RPMI8226 (cell line): ENCODE data around the gene AKAP11.

Source experiments
- DNase-seq: peaks from one replicate; pipeline ENCODE4 v3.0.0-alpha.2; 2015

The AKAP11 gene

GRCh38 chr13:42348576-42348975, 76.6 kb downstream of the AKAP11 start:
- DNase-seq: no peak

- DNase-seq: no peak
Observed at GRCh38 chr13:42350141-42350540, 78.2 kb downstream of the AKAP11 start.

- peak; percentile 54 for DNase-seq
Observed at GRCh38 chr13:42354241-42355091, 82.5 kb downstream of the AKAP11 start.

- peak; percentile 25 for DNase-seq
Observed at GRCh38 chr13:42355092-42355485, 83.1 kb downstream of the AKAP11 start.

- DNase-seq: no peak
Observed at GRCh38 chr13:42355491-42356183, 83.7 kb downstream of the AKAP11 start.

DNA sequence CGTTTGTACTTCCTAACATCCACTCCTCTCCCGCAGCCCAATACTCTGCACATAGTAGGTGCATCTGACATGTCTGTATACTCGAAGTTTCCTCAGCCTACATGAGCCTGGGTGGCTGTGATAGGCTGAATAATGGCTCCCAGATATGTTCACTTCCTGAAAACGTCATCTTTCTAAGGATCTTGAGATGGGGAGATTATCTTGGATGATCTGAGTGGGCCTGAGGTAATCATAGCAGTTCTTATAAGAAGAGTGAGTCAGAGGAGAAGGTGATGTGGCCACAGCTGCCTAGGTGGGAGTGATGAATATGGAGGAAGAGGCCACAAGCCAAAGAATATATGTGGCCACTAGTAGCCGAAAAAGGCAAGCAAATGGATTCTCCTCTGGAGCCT, 84.2 kb downstream of the AKAP11 start:
- DNase-seq: no peak

DNA sequence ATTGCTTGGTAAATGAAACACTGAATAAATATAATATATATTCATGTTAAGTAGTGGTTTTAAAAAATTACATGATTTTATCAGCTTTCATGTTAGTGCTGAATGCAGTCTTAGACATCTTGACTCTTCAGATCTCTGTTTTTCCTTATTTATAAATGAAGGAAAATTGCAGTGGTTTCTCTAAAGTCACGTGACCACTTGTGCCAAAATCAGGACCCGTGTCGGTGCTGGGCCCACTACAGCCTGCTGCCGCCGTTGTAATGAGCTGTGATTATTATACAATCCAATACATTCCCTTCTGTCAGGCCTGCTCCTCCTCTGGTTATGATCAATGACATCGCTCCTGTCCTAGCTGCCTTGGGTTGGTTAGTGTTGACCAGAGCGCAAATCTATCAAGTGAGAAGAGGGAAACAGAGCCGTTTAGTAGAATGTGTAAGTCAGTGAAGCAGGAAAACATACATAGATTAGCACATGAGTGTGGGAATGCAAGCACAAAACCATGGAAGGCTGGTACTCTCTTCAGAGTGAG, 88.2 kb downstream of the AKAP11 start:
- DNase-seq: no peak

DNA sequence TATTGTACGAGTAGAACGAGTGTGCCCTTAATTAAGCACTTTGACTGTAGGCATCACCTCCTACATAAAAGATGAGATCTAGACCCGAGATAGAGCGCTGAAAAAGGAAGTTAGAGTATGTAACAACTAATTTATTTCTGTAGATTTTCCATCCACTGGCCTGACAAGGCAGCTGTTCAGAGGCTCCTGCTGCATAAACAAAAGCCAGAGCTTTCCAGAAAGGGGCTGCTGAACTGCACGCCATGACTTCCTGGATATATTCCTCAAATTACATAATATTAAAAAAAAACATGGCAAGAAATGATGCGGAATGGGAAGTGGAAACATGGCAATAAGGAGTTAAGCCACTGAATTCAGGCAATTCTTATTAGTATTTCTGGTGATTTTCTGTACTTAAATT, 89.7 kb downstream of the AKAP11 start:
- DNase-seq: no peak

GRCh38 chr13:42363941-42364612, 92.1 kb downstream of the AKAP11 start:
- DNase-seq: no peak

DNA sequence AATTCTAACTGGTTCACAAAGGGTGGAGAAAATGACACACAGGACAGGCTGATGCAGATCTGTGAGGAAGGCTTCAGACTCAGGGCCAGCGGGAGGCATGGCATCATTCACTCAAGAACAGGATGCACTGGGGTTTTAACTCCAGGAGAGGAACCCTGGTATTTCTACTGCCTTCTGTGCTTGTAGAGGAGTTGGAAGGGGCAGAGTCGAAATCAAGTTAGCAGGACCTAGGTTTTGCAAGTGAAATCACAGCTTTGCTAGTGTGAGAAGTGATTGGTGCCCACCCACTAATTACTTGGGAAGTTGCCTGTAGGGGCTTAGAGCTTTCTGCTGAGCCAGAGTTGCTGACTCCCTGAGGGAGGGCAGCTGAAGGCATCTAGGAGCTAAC, 92.7 kb downstream of the AKAP11 start:
- DNase-seq: no peak

DNA sequence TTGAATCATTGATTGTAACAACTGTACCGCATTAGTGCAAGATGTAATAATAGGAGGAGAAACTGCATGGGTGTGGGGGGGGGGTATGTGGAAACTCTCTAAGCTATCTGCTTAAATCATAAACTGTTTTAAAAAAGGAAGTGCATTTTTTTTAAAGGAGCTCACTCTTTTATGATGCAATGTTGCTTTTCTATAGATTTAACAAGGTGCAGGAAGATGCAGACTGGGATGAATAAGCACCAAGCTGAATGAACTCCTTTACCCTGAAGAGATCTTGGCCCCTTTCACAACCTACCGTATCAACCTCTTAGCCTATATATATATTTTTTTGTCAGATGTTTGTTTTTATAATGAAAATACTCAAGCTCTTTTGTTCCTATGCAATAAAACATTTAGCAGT, 95.9 kb downstream of the AKAP11 start:
- no peak for DNase-seq

DNA sequence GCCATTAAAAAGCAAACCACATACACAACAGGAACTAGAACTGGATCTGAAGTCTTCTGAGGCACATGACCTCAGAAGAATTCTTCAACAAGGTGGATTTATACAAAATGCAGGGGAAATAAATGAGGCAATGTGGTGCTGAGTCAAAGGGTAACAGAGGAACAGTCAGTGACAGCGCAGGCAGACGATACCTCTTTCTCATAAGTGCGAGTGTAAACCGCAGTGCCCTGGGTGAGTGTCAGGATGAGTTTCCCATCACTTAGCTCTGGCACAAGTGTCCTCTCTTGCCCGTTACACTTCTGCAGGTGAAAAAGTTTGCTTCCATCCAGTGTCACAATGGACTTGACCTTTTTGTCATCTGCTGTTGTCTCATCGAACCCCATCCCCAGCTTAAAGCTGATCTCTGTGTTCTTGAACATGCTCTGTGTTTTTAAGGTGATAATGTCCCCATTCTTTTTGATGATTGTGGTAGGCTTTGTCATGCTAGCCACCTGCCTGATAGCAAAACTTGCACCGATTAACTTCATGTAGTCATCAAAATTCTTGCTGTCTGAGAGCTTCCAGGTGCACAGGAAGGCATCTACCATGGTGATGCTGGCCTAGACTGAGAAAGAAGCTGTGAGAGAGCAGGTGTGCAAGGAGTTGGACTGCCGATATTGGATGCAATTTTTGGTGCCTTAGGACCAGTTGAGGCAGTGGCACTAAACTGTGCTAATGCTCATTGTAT, 97.3 kb downstream of the AKAP11 start:
- peak; percentile 41 for DNase-seq

- no peak for DNase-seq
Observed at GRCh38 chr13:42370229-42370628, 98.3 kb downstream of the AKAP11 start.
